ENCODE measurements around the gene SLC36A3. TPM values are rescaled to one million over a fixed set of nuclear protein-coding genes. Genes with fewer than 3 reads are reported as not detected.

The SLC36A3 gene
- total and polyA plus RNA-seq, 2 donors from 2014 or later = not detected

- Histone ChIP-seq H3K27me3 (ENCODE audit: control insufficient read depth, insufficient read depth, low read length) (no peaks in the 10 kb centered on the region), H3K9ac (ENCODE audit: low read length in 3 of 3) (no peak overlapping the region), H3K27ac (ENCODE audit: low read depth in 2 of 2, low read length in 2 of 2) (no peak overlapping the region), H3K4me3 (ENCODE audit: low read length in 3 of 3) (no peak overlapping the region), H3K9me3 (ENCODE audit: control insufficient read depth in 2 of 3, insufficient read depth in 1 of 3, low read length in 3 of 3) (no peaks in the 10 kb centered on the region), H3K36me3 (ENCODE audit: control insufficient read depth in 2 of 3, insufficient read depth in 3 of 3, low read length in 3 of 3) (no peaks in the 10 kb centered on the region), H3K4me1 (ENCODE audit: control insufficient read depth in 2 of 3, insufficient read depth in 2 of 3, low read depth in 1 of 3, low read length in 3 of 3) (peaks cover 0 to 5% (median 0%) of the 10 kb centered on the region in 3 donors)
- DNase-seq (no peak), FAIRE-seq (no peak)
- intact Hi-C loops (cut with DNase I) = no loop called here
- TF ChIP-seq CTCF (IDR thresholded peaks at IDR 0.05; ENCODE audit: borderline replicate concordance, extremely low read depth, insufficient read depth) = no peak
Measured at GRCh38 chr5:151227918-151228447, 75.6 kb downstream of the SLC36A3 start.

Other genes with a start within 250 kb of the SLC36A3 start
- 132 TPM for gene TNIP1, start 222.7 kb downstream of the SLC36A3 start, total RNA-seq
- gene TNIP1, start 222.7 kb downstream of the SLC36A3 start, polyA plus RNA-seq (ENCODE audit: insufficient read depth, low read depth, low replicate concordance) = 109 TPM
- gene ANXA6, start 146.0 kb downstream of the SLC36A3 start, total RNA-seq = 107 TPM
- gene ANXA6, start 146.0 kb downstream of the SLC36A3 start, polyA plus RNA-seq (ENCODE audit: insufficient read depth, low read depth, low replicate concordance) = 183 TPM
- gene CCDC69, start 79.7 kb downstream of the SLC36A3 start, total RNA-seq = 22.8 TPM
- gene CCDC69, start 79.7 kb downstream of the SLC36A3 start, polyA plus RNA-seq (ENCODE audit: insufficient read depth, low read depth, low replicate concordance) = 11.1 TPM
- gene GM2A, start 50.6 kb downstream of the SLC36A3 start, total RNA-seq = 29.8 TPM
- 13.7 TPM for gene GM2A, start 50.6 kb downstream of the SLC36A3 start, polyA plus RNA-seq (ENCODE audit: insufficient read depth, low read depth, low replicate concordance)
- 1.8 TPM for gene SLC36A2, start 43.8 kb upstream of the SLC36A3 start, total RNA-seq
- 46.2 TPM for gene SLC36A2, start 43.8 kb upstream of the SLC36A3 start, polyA plus RNA-seq (ENCODE audit: insufficient read depth, low read depth, low replicate concordance)
- 11.0 TPM for gene SLC36A1, start 143.8 kb upstream of the SLC36A3 start, total RNA-seq
- gene SLC36A1, start 143.8 kb upstream of the SLC36A3 start, polyA plus RNA-seq (ENCODE audit: insufficient read depth, low read depth, low replicate concordance) = 4.1 TPM

All from kidney (tissue), 14 donors.